Activated CD8-positive, alpha-beta memory T cell treated with anti-CD3 and anti-CD28 coated beads for 36 hours (primary cell): ENCODE results near the gene TRIM23. TPM values are rescaled to one million over a fixed set of nuclear protein-coding genes. Genes with fewer than 3 reads are reported as not detected.
"Not testable (repeated sequence)": the region's sequence is repeated elsewhere in the genome, so short reads cannot be mapped to it uniquely, and the experiment has no call there.

Source experiments
- CTCF ChIA-PET: fragments of 350-600 bp; sonication (Branson Sonifier 250); formaldehyde crosslinking; loops from one replicate; lab custom pipeline; 2021; ENCODE audit warnings: antibody characterized with exemption; lab: Charles Lee
- POLR2A ChIA-PET: fragments of 350-600 bp; sonication (Branson Sonifier 250); formaldehyde crosslinking; loops from one replicate; lab custom pipeline; 2021; ENCODE audit warnings: antibody characterized with exemption; lab: Charles Lee
- total RNA-seq, 2 experiments: library from RNA; stranded (reverse); gene quantifications; one replicate each; pipeline ENCODE4 v1.2.3, GENCODE V29; 2021

The TRIM23 gene
- 1 to 10 TPM; 6.2 to 6.3 TPM for total RNA-seq

DNA sequence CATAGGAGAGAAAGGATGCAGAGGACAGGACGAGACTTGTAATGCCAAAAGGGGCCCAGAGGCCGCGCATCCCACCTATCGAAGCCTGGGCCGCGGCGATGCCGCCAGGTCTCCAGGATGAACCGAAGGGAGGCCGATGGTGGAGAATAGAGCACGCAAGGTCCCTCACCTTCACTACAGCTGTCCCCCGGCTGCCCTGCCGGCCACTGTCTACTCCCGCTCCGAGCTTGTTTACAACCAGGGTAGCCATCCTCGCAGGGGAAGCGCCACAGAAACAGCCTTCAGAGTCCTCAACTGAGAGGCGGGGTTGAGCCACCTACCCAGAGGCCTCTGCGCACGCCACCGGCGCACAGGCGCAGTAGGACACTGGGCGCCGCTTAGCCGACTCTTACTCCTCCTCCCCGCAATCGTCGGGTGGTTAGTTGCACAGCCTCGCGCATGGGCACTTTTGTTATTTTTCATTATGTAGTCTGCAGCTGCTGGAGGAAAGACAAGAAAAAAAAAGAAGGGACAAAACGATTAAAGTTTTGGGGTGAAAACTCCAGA is at the start of gene TRIM23:
TRIM23 (minus strand) TSS at position 309 of the 546 bp plus-strand sequence; CDS start at position 250, 59 bp downstream.
- ChIA-PET CTCF (interaction anchor here (1.1 kb wide), 1 partner anchor 42 kb away, joined by 3 read pairs; no protein-coding TSS in a partner anchor), POLR2A (interaction anchor here (0.6 to 0.9 kb wide), 2 partner anchors 33 to 61 kb away, joined by 3 to 8 read pairs; partner anchors contain the start of genes CENPK and PPWD1)

DNA sequence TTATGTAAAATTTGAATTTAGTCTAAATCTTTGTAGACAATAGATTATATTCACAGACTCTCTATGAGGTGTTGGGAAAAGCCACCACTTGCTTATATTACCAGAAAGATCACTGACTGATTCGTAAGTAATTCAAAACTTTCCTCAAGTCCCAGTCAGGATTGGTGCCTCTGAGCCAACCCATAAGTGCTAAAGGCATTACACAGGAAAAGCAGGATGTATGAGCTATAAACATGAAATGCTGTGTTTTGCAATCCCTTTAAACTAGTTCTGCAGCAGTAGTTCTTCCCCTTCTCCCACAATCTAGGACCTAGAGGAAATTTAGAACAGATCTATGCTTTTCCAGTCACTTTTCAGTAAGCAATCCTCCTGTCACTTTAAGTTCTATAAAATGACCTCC is 48.7 kb upstream of the TRIM23 start:
- ChIA-PET CTCF (no interaction called here), POLR2A (no interaction called here)

DNA sequence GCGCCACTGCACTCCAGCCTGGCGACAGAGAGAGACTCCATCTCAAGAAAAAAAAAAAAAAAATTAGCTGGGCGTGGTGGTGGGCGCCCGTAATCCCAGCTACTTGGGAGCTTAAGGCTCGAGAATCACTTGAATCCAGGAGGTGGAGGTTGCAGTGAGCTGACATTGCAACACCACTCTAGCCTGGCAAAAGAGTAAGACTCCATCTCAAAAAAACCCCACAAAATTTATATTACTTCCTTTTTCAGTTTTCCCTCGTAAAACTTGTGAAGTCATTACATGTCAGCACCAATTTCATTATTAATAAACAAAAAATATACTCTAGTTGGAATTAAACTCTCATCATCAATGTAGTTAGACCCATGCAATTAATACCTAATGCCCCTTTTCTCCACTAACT is 44.6 kb upstream of the TRIM23 start:
- CTCF ChIA-PET, result no interaction called here
- POLR2A ChIA-PET, result no interaction called here

DNA sequence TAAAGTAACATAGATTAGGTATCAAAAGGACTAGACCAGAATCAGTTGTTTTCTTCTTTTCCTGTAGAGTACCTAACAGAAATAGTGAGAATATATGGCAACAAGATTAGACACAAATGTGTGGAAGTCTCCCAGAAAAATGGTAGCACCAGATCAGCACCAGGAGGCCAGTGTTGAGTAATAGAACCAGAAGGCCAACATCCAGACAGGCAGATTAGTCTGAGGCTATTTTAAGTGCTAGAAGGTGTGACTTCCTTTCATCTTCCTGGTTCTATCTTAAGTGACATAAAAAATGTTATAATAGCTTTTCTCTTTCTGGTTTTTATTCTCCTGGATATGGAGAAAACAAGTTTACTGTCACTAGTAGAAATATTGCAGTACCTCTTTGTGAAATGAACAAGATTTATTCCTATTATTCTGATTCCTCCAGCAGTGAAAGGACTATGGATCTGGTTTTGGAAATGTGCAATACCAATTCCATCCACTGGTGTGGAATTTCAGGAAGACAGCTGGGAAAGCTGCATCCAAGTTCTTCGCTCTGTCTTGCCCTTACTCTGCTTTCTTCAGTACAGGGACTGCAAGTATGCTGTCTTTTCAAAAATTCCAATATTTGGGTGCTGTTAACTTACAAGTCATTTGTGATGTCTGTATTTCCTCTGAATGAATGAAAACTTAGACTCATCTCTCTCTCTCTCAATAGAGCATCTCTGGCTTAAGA is 39.8 kb upstream of the TRIM23 start:
- ChIA-PET POLR2A (no interaction called here), CTCF (no interaction called here)

DNA sequence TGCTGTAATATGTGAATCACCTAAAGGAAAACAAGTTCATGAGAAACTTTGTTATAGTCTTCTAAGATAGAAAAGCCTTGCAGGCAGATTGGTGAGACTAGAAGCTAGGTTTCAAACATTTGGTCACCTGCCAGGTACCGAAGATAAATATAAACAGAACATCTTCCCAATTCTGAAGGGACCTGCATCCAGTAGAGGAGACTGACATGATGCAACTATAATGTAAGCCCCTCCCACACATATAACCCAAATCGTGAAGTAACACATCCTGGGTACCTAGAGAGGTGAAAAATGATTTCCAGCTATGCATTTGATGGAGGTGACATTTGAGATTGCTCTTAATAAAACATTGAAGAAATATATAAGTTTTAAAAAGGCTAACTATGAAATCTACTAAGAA is 30.6 kb upstream of the TRIM23 start:
- ChIA-PET POLR2A (no interaction called here), CTCF (no interaction called here)

DNA sequence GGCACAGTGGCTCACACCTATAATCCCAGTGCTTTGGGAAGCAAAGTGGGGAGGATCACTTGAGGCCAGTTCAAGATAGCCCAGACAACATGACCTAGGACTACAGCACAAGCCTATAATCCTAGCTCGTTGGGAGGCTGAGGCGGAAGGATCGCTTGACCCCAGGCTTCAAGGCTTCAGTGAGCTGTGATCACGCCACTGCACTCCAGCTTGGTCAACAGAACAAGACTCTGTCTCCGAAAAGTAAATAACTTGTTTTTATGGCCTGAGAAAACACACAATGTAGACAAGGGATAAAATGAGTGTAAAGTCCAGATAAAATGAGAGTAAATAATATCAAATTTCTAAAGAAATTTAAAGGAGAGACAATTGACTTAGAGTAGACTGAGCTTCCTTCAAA is 27.0 kb upstream of the TRIM23 start:
- CTCF ChIA-PET, result interaction anchor here (0.6 kb wide), 1 partner anchor 50 kb away, joined by 3 read pairs; no protein-coding TSS in a partner anchor

DNA sequence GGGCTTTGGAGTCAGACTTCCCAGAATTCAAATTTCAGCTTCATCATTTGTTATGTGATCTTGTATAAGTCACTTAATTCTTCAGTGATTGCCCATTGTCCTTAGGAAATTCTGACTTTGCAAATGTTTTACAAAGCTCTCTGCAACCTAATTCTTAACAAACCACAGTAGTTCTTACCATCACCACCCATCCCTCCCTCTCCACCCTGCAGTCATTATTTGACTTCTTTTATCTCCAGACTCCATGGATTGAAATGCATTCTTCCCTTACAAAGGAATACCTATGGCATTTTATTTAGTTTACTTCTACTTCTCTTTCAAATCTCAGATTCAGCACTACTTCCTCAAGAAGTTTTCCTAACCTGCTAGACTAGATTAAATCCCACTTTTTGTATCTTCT is 23.8 kb upstream of the TRIM23 start:
- ChIA-PET POLR2A (no interaction called here), CTCF (no interaction called here)

More for the DNA sequence above, 27.0 kb upstream of the TRIM23 start:
- POLR2A ChIA-PET, result no interaction called here

DNA sequence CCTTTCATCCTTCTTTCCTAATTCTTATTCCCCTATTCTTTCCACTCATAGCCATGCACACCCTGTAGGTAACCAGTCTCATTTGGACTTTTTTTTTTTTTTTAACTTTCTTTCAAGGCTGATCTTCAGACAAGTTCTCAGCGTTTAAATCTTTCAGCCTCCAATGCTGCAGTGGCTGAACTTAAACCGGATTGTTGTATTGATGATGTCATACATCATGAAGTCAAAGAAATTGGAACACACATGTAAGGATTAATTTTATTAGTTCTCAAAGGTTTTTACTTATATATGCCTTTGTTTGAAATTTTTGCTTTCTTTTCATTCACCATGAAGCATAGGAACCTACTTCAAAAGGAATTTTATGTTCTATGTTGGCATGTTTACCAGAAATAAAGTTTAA is 22.8 kb upstream of the TRIM23 start:
- ChIA-PET CTCF (no interaction called here), POLR2A (no interaction called here)

DNA sequence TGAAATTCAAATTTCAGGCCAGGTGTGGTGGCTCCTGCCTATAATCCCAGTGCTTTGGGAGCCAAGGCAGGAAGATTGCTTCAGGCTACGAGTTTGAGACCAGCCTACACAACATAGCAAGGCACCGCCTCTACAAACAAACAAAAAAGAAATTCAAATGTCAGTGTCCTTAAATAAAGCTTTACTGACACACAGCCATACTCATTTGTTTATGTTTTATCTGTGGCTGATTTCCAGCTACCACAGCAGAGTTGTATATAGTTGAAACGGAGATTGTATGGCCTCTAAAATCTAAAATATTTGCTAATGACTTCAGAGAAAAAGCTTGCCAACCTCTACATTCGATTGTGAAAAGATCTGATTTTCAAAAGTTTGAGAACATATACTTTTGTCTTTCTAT is 16.1 kb upstream of the TRIM23 start:
- ChIA-PET POLR2A (no interaction called here), CTCF (no interaction called here)

DNA sequence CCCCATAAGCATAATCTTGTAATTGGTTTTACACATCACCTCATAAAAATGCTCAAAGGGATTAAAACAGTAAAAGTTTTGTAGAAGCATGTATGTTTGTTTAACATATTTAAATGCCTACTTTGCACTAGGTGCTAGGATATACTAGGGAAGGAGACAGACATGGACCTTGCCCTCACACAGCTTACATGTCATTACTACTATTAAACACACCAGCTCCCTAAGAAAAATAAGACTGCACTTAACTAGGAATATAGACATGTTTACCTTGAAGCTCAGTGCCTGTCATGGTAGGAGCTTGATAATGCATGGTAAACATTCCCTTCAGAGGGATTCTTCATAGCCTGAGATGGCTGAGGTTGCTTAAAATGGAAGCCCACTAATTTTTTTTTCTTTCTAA is 6.8 kb upstream of the TRIM23 start:
- POLR2A ChIA-PET, result no interaction called here
- CTCF ChIA-PET, result no interaction called here

DNA sequence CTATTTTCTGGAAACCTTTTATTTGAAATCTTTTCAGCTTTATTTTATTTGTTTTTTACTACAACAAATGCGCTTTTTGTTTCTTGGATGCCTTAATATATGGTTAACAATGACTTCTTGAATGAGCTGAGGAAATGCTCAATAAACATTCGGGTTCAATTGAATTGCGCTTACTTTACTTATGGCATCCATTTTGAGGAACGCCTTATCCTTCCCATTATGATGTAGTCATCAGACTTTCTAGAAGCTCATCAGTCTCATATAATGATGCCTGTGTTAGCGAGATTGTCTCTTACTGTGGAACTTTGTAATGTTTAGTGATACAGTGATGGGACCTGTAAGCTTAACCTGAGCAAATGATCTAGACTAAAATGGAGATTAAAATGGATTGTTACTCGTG is 1.6 kb upstream of the TRIM23 start:
- CTCF ChIA-PET, result no interaction called here
- POLR2A ChIA-PET, result interaction anchor here (1.2 kb wide), 1 partner anchor 63 kb away, joined by 3 read pairs; the partner anchor contains the start of gene CENPK

DNA sequence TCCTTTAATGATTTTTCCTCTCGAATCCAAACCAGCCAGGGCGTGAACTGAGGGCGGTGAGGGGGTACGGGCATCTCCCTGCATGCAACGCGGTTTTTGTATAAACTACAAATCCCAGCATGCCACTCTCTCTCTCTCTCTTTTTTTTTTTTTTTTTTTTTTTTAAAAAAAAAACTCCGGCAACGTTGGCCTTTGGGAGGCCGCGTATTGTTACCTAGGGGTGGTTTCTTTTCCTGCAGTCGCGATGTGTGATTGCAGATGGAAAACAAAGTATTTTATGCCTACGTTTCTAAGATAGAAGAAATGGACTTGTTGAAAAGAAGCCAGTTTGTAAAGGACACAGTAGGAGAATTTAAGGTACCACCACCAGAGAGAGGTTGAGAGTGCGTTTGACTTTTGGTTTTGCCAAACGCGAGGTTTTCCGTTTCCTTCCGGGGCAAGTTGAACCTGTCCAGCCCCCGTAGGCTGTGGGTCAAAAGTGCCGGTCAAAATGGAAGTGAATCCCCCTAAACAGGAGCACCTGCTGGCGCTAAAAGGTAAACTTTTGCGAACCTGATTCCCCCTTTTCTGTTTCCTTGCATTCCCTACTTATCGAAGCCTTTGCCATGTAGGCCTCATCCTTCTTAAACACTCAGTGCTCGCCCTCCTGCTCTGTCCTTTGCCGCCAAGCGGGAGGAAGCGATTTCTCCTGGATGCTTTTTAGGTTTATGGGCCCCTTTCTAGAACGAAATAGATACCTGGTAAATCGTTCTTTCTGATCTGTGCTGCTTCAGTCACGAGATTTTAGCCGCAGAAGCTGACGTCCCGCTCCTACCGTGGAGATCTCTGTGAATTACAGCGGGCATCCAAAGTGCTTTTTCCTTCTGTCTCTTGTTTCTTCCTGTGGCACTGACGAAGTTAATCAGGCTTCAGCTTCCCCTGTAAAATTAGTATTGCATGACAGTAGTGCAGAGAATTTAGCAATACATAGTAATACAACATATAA is 730 bp upstream of the TRIM23 start, which contains the start of the genes SHLD3 and TRAPPC13:
SHLD3 (plus strand) TSS at position 457 of the 985 bp plus-strand sequence. CDS start 4,561 bp downstream, outside the sequence.
TRAPPC13 (plus strand) TSS at position 457 of the 985 bp plus-strand sequence; CDS start at position 491, 34 bp downstream.
- ChIA-PET POLR2A (interaction anchor here (1.2 kb wide), 1 partner anchor 62 kb away, joined by 3 read pairs; the partner anchor contains the start of gene CENPK), CTCF (interaction anchor here (1.1 kb wide), 1 partner anchor 43 kb away, joined by 3 read pairs; no protein-coding TSS in a partner anchor)

DNA sequence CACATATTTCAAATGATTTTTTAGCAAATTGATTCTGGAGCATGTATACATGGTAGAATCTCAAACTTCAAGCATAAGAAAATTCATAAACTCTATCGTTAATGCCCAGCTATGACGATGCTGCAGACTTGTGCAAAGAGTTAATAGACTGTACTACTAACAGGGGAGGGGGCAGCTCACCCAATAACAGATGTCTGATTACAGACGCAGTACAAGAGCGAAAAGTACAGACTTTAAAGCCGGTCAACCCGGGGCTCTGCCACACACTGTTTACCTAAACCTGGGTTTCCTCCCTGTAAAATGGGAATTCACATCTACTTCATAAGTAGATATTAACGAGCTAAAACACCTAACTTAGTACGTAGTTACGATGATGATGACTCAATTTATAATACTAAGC is 651 bp downstream of the TRIM23 start:
- CTCF ChIA-PET, result interaction anchor here (1.1 kb wide), 1 partner anchor 42 kb away, joined by 3 read pairs; no protein-coding TSS in a partner anchor
- POLR2A ChIA-PET, result interaction anchor here (0.6 to 0.9 kb wide), 2 partner anchors 34 to 60 kb away, joined by 3 to 8 read pairs; partner anchors contain the start of genes CENPK and PPWD1

DNA sequence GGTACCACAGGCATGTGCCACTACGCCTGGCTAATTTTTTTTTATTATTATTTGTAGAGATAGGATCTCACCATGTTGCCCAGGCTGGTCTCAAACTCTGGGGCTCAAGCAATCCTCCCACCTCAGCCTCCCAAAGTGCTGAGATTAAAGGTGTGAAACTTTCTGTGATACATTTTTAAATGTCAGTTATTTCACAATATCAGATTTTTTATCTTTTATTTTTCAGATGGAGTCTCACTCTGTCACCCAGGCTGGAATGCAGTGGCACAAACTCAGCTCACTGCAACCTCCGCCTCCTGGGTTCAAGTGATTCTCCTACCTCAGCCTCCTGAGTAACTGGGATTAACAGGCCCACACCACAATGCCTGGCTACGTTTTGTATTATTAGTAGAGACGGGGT is 2.2 kb downstream of the TRIM23 start:
- CTCF ChIA-PET, result not testable (repeated sequence)

DNA sequence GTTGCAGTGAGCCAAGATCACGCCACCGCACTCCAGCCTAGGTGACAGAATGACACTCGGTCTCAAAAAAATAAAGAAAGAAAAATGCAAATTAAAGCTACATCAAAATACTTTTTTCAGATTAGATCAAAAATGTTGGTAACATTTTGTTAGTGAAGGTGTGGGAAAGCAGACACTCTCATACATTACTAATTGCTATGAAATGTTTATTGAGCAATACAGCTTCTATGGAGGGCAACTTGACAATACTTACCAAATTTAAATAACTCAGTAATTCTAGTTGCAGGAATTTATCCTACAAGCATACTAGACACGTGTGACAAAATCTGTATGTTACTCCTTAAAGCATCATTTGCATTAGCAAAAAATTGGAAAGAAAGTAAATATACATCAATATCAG is 4.1 kb downstream of the TRIM23 start:
- CTCF ChIA-PET, result no interaction called here
- POLR2A ChIA-PET, result no interaction called here

More for the DNA sequence above, 2.2 kb downstream of the TRIM23 start:
- POLR2A ChIA-PET, result not testable (repeated sequence)

DNA sequence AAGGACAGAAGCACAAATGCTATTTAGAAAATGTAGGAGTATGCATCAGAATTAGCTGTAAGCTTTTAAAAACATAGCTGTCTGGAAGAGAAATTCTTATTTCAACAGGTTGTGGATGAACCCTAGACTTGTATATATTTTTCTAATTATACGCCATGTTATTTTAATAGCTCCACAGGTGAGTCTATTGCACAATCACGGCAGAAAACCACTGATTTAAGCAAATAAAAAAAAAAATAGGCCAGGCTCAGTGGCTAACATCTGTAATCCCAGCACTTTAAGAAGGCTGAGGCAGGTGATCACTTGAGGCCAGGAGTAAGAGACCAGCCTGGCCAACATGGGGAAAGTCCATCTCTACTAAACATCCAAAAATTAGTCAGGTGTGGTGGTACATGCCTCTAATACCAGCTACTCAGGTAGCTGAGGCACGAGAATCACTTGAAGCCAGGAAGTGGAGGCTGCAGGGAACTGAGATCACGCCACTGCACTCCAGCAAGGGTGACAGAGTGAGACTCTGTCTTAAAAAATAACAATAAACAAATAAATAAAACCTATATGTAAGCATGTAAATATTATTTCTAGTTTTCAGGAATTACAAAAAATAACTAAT is 11.7 kb downstream of the TRIM23 start:
- ChIA-PET CTCF (no interaction called here), POLR2A (no interaction called here)

DNA sequence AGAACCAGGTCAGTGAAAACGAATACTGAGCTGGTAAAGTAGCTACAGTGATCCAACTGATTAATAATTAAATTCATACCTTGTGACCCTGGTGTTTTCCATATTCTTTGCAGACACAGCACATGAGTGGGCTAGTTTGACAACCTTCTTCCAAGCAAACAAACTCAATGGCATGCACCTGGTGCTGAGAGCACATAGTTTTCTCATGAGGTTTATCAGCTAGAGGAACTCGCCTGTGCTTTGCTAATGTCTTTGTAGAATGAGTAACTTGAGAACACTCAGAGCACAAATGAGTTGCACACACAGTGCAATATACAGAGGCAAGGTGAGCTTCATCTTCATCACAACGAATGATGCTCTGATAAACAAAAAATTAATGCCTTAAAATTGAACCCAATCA is 12.6 kb downstream of the TRIM23 start:
- ChIA-PET POLR2A (interaction anchor here (0.5 kb wide), 1 partner anchor 548 kb away, joined by 4 read pairs; no protein-coding TSS in a partner anchor), CTCF (no interaction called here)

DNA sequence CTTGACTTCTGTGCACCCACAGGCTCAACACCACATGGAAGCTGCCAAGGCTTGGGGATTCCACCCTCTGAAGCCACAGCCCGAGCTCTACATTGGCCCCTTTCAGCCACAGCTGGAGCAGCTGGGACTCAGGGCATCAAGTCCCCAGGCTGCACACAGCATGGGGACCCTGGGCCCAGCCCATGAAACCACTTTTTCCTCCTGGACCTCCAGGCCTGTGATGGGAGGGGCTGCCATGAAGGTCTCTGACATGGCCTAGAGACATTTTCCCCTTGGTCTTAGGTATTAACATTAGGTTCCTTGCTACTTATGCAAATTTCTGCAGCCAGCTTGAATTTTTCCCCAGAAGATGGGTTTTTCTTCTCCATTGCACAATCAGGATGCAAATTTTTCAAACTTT is 22.4 kb downstream of the TRIM23 start:
- CTCF ChIA-PET, POLR2A ChIA-PET: not testable (repeated sequence)

DNA sequence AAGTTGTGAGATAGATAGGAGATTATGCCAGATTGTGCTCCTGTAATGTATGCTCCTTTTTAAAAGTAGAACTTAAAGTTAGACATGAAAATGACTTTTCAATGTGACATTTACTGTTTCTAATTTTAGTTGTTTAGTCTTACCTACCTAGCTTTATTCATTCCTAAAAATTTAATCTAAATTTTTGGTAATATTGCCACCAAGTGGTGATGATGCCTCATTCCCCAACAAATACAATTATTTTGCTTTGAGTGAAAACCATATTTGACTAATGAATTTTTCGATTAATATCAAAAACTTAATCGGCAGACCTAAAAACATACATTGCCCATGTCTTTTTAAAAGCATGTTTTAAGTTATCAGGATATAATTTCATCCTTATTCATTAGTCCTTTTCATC is 35.4 kb downstream of the TRIM23 start:
- POLR2A ChIA-PET, result no interaction called here
- CTCF ChIA-PET, result no interaction called here
